Measurements from ENCODE around the gene AJAP1.

AJAP1 gene

DNA sequence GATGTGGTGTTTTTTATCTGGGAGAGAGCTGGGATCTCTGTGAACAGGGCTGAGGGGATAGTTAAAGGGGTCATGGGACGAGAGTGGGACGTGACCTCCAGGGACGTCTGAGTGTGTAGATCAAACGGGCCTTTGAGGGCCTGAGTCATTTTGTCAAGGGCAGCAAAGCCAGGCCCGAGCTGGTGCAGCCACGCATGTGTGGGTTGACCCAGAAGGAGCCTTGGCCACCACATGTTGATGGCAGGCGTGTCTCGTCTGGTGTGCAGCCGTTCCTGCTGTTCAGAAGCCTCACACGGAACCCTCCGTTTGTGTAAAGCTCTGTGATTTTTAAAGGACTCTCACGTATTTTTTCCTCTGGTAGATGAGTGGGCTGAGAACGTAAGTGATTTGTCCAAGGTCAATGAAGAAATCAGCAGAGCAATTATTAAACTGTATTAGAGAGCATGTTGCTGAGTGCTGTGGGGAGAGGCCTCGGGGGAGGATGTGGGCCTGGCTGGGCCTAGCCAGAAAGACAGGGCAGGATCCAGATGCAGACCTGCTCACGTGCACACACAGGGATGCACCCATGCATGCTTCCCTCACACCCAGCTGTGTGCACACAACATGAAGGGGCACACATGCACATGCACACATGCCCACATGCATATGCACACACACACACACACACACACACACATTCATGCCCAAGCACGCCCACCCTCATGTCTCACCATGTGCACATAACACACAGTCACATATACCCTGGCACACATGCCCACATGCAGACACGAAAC is 89.8 kb downstream of the AJAP1 start:
- no peak for DNase-seq

DNA sequence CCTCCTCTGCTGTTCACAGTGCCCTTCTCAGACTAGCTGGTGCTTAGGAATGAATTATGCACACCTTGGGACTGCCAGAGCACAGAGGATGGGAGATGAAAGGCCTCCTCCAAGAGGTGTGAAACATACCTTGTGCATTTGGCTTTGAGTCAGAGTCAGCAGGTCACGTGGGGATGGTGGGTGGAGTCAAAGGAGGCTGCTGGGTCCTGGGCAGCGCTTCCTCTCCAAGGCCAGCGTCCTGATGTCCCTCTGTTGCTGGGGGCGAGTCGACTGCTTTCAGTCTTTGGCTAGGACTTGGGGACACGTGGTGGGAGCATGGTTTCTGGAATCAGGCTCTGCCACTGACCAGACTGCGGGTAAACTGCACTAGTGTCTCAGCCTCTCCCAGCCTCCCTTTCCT is 91.2 kb downstream of the AJAP1 start:
- DNase-seq = no peak

DNA sequence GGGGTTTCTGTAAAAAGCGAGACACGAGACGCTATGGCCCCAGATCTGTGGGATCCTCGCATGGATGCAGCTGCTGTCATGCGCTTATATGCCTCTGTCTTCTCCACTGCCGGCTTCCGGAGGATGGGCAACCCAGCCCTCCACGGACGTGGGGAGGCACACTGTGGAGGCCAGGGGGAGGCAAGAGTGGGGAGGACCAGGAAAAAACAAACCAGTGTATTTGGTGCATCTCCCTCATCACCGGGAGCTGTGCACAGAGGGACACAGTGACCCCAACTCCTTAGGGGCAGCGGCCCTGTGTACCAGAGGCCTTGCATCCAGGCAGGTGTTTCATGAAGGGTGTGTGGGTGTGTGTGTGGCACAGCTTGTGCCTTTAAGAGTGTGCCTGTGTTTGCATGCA is 95.0 kb downstream of the AJAP1 start:
- DNase-seq = no peak

DNA sequence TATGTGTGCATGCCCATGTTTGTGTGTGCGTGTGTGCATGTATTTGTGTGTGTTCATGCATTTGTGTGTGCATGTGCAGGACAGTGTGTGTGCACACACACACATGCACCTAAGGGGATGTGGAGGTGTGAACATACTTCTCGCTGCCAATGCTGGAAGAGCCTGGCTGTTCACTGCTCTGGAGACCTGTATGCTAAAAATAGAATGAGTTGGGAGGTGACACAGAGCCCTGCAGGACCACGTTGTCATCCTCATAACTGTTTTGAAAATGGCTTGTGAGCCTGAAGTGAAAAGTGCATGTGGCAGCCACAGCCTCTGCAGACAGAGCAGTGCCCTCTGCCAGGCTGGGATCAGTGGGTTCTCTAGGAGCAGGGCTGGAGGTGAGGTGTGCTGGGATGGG is 95.8 kb downstream of the AJAP1 start:
- no peak for DNase-seq

DNA sequence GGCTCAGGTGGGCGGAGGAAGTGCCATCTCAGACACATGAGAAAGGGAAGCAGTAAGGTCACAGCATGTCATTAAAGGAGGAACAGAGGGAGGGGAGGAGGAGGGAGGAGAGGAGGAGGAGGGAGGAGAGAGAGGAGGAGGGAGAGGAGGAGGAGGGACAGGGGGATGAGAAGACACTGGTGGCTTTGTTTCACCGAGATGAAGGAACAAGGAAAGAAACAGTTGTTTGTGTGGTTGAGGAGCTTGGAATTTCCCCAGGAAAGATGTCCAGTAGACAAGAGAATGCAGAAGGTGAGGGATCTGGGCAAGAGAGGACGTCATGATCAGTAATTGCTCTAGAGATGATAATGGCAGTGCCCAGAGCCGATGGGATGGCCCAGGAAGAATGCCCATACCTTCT is 97.7 kb downstream of the AJAP1 start:
- DNase-seq = no peak

DNA sequence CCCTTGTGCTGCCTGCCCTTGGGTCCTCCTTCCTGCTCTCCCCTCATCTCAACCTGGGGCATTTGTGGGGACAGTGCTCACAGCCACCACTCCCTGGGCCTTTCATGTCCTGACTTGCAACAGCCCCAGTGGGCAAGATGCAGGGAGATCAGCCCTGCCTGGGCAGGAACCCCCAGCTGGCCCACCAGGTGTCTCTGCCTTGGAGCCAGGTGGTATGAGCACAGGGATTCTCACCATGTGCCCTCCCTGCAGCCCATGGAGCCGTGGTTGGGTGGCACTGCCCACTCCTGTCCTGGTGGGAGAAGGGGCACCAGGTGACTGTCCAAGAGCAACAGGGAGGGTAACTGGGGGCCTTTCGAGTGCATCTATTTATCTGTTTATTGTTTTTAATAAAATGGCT is 100.4 kb downstream of the AJAP1 start:
- no peak for DNase-seq

DNA sequence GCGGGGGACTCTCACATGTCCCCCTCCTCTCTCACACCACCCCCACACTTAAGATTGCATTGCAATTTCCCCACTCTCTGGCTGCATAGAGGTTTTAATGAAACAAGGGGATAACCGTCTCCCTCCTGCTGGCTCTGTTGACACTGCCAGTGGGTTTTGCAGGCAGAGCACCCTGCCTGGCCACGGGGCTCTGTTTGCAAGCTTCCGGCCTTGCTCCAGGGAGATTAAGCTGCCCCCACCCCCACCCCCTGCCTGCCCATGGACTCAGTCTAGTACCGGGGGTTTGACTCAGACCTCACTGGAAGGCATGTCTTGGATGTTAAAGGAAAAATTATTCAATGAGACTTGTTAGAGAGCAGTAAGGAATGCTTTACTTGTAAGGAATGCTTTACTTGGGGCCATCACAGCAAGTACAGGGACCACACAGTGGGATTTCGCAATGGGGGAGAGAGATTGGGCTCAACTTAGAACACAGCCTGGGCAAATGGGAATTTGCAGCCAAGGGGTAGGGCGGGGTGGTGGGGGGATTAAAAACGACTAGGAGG is 101.0 kb downstream of the AJAP1 start:
- DNase-seq = no peak

DNA sequence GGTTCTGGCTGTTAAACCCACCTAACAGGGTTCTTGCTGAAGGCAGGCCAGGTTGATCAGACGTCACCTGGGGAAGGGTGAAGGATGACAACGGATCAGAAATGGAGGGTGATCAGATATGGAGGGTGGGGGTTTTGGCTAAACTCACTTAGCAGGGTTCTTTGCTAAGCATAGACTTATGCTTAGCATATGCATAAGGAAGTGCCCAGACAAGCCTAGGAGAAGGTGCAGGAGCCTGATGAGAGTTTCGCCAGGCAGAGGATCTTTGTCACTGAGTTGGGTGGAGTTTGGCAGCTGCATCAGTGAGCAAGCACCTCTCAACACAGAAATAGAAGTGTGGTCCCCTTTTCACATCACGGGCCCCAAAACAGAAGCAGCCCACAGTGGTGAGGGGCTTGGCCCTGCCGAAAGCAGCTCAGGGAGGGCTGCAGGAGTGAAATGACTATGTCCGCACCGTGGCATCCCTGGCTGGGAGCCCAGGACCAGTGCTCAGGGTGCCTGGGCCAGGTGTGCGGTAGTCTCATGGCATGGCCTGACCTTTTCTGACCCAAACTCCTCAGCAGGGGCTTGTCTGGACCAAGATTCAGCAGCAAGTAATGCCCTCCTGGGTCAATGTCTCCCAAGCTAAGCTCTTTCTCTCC is 101.6 kb downstream of the AJAP1 start:
- DNase-seq = no peak

DNA sequence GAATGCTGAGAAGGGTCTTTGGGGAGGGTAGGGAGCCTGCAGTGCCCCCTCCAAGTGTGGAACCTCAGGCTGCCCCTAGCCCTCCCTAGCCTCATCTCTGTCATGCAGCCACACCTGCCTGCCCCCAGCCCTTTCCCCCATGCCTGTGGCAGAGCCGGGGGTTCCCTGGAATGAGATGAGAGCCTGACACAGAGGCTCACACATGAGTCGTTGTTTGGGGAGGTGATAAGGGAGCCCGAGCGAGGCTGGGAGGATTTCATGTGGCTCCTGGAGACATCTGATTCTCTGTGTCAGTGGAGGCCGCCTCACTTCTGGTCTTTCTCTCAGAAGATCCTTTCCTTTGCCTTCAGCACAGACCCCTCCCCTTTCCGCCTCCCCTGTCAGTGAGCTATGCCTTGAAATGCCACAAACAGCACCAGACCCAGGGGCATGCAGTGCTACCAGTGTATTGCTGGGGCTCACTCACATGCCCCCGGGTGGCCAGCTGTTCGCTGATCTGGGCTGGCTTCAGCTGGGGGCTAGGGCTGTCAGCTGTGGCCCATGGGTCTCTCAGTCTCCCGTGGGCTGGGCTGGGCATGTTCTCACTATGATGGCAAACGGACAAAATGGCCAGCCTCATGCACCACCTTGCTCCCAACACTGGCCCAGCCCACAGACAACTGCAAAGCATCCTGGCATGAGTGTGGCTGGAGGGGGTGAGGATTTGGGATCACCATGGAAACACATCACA is 102.6 kb downstream of the AJAP1 start:
- no peak for DNase-seq

DNA sequence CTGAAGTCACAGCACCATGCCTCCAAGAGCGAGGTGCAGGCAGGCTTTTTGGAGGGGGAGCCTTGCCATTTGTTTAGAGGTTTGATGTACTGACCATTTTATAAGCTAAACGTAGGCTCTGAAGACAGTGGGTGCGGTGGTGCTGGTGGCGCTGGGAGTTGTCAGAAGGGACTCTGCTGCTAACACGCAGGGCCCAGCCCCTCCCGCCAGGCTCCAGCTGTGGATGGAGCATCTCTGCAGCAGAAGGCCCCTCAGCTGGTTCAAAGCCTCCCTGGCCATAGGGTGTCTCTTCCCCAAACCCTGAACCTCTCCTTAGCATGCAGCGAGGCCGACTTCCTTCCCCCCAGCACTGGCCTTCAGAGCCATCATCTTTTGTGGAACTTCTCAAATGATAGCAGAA is 105.3 kb downstream of the AJAP1 start:
- DNase-seq = no peak

DNA sequence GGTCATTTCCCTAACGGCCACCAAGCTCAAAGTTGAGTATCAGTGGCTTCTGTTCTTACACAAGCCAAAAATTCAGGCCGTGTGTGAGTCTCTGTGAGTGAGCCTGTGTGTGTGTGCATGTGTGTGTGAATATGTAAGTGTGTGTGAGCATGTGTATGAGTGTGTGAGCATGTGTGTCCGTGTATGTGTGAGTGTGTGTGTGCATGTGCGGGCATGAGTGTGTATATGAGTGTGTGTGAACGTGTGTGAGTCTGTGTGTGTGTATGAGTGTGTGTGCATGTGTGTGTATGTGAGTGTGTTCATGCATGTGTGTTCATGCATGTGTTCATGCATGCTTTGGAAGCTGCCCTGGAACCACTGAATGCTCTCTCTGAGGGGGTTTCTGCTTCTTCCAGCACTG is 105.7 kb downstream of the AJAP1 start:
- no peak for DNase-seq

DNA sequence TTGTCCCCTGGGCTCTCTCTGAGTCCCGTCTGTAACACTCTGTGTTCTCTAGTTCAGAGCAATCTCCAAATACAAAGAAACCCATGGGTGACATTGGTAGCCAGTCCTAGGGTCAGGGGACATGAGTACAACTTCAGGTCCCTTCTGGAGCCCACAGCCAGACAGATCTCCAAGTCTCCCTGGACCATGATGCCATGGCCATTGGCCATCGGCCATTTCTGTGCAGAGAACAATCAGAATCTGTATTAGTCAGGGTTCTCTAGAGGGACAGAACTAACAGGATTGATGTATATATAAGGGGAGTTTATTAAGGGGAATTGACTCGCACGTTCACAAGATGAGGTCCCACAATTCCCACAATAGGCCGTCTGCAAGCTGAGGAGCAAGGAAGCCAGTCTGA is 106.9 kb downstream of the AJAP1 start:
- DNase-seq = no peak

DNA sequence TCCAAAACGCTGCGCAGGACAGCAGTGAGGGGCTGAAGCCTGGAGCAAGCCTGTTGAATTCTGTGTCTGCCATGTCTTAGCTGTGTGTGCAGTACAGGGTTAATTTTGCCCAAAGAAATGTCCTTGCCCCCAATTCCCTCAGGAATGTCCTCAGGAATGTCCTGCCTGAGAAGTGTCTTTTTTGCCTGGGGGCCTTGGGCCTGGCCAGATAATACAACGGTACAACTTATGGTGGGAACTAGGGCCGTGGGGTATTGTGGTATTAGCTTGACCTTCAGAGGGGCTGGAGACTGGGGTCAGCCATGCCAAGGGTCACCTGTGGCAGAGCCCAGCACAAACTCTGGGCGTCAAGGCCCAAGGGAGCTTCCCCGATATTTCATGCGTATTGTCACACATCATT is 107.7 kb downstream of the AJAP1 start:
- DNase-seq = no peak

DNA sequence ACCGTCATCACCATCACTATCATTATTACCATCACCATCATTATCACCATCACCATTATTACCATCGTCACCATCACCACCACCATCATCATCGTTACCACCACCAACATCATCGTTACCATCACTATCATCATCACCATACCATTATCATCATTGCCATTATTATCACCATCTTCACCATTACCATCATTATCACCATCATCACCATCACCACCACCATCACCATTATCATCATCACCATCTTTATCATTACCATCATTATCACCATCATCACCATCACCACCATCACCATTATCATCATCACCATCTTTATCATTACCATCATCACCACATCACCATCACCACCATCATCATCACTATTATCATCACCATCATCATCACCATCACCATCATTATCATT is 112.9 kb downstream of the AJAP1 start:
- no peak for DNase-seq

DNA sequence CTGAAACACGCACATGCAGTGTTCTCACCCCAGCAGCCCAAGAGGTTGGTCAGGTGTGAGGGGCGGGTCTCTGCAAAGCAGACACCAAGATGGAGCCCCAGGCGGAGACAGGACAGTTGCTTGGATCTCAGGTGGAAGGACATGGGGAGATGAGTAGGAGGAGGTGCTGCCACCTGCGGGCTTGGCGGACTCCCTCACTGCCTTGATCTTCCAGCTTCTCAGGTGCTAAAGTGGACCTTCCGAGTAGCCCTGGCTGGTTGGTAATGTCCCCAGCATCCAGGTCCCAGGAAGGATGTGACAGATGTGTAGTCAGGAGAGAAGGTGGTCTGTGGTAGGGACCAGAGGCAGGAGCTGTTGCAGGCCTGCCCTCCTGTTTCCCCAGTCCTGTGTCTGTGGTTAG is 114.1 kb downstream of the AJAP1 start:
- no peak for DNase-seq

DNA sequence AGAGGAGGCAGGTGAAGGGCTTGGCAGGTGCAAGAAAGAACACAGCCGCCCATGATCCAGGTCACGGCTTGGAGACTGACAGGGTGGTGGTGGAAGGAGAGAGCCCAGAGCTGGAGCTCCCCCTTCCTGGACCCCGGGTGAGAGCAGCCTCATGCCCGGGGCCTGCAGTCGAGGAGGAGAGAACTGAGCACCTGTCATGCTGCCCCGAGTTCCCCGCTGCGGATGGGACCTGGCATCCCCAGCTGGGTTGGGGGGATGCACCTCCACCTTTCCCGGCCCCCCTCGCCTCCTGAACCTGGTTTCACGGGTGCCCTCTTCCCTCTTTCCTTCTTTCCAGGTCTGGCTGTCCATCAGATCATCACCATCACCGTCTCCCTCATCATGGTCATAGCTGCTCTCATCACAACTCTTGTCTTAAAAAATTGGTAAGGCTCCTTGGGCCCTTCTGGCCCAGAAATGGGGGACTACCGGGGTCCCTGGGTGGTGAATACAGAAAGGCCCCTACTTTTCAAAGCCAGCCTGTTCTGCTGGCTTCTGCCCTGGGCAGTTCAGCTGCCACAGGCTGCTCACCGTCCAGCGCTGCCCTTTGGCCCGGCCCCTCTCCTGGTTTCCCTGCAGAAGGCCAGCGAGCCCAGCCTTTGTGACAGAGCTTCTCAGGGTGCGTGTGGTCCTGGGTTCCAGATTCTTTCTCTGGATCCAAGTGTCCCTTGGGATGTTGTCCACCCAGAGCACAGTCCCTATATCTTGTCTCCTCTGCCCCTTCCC is 115.3 kb downstream of the AJAP1 start:
- DNase-seq = no peak

DNA sequence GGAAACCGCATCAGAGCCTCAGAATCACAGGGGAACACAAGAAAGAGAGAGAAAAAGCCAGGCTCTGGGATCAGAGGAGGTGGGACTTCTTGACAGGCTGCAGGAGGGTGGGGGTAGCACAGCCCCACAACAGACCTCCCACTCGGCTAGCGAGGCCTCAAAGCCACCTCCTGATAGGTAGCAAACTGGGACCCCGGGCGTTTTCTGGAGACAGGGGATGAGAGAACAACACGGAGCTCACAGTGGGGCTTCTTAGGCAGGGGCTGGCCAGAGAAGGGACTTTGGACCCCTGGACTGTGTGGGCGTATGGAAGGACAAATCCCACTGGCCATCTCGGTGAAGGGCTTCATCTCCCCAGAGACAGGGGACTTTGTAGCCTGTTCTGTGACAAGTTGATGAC is 116.3 kb downstream of the AJAP1 start:
- no peak for DNase-seq

DNA sequence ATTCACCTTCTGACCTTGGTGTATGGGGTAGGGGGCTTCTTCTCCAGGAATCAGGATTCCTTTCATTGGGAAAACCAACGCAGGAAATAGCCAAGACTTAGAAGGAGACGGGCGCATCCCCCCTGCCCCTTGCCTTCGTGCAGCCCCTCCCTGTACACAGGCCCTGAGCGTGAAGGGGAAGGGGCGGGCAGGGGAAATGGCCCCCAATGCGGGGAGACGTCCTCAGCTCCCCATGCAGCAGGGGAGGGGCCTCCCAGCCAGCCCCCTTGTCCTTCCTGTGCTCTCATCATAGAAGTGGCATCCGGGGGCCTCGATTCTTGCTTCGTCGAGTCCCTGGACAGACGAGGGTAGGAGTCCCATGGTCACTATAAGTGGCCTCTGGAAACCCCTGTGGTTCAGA is 116.9 kb downstream of the AJAP1 start:
- no peak for DNase-seq

DNA sequence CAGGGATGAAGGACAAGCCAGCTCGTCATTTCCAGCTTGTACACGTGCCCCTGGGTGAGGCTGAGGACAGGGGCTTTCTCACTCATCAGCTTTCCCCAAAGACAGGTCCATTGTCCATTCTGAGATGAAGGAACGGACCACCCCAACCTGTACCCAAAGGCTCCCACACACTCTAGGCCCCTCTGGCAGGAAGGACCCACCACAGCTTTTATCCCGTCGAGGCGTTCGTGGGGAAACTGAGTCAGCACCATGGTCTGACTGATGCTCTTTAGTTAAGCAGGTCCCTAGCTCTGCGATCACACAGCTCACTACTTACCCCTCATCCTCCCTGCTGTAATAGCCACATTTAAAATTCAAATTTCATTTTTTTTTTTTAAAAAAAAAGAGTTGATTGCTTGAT is 117.3 kb downstream of the AJAP1 start:
- DNase-seq = no peak

DNA sequence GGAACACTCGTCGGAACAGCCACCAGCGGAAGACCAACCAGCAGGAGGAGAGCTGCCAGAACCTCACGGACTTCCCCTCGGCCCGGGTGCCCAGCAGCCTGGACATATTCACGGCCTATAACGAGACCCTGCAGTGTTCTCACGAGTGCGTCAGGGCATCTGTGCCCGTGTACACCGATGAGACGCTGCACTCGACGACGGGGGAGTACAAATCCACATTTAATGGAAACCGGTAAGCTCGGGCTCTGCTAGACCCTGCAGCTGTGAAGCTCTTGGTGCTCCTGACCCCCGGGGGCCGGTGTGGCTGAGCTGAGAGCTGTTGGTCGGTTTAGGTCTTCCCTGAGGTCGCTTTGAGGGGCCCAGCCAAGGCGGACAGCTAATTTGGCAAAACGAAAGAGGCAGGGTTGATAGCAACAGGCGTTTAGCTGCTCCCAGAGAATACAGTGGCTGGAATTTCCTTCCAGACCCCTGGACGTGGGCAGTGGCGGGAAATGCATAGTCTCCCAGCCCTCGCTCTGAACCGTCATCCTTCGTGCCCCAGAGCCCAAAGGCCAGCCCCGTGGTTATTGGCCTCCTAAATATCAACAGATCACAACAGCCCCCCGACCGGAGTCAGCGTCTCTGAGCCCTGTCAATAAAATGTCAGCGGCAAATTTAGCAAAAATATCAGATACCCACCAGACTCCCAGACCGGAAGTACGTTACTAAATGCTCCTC is 118.0 kb downstream of the AJAP1 start:
- no peak for DNase-seq

DNA sequence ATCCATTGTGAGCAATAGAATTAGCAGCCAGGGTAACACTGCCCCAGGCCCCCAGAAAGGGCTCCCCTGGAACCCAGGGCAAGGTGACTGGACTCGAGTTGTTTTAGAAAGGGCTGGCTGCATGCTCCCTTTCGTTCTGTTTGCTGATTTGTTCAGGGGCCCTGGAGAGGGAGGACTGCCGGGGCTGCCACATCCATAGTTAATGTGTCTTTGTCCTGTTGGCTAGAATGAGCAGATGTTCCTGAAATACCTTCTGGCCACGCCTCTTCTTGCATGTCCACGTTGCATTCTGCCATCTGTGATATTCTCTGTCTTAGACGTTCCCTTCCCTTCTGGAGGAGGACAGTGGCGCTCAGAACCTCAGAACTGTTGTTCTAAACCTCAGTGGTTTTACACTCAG is 118.8 kb downstream of the AJAP1 start:
- DNase-seq = no peak

DNA sequence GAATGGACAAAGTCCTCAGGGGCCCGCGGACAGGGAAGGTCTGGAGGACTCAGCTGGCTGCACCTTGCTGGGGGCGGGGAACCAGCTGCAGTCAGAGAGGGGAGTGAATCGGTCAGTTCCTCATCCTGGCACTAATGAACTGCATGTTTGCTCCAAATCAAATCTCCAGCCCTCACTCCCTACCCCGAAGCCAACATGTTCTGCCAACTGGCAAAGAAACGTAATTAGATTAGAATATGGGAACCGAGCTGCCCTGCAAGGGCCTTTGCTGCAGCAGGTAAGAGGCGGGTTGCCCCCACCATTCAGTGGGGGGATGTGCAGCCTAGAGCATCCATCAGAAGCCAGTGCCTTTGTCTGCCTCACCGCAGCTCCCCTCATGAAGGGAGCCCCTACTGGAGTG is 121.1 kb downstream of the AJAP1 start:
- DNase-seq = no peak

DNA sequence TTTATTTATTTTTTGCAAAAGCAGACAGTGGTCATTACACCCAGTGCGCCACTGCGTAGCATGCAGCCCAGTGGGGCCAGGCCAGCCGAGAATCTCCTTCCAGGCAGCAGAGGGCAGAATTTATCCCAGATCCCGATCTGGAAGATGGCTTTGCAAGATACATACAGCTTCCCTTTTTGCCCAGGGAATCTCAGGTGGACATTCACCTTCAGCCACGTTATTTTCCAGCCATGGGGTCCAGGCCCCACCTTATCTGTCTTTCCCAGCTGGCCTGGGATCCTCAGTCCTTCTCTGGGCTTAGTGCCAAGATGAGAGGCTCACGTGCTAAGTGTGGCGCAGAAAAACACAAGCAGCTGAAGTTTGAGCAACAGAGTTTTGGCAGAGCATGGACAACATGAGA is 123.6 kb downstream of the AJAP1 start:
- no peak for DNase-seq
